Testis (tissue), 2 donors: ENCODE results near the gene SEC24D.

Experiments used
- POLR2A ChIP-seq: fragments of 450-650 bp; IDR thresholded peaks from one replicate; pipeline ENCODE4 v1.6.1; 2017; ENCODE audit warnings: antibody characterized with exemption, mild to moderate bottlenecking, moderate library complexity
- TF ChIP-seq, protein P1 (sequence below), 3 experiments: fragments of 450-650 bp in 2 of 3; fragments of 200-600 bp in 1 of 3; sonication (generic) in 1 of 3; IDR thresholded peaks; one replicate each; pipeline ENCODE4 v1.5.1; 2016 to 2019; ENCODE audit warnings: antibody characterized with exemption in 3 of 3, mild to moderate bottlenecking in 2 of 3, moderate library complexity in 1 of 3

DNA sequence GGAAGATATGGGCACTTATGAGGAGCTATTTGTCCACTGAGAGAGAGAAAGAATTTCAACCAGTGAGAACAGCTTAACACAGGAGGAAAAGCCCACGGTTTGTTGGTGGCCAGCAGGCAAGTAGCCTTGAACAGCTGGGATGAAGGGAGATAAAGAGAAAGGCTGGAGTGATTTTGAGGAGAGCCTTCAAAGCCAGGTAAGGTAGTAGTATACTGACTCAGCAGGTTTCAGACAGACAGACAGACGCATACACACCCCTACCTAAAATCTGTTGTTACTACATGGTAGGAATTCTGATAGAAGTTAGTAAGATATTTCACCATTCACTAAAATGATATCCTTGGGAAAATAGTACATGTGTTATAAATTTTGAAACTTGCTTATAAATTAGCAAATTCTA, 60.5 kb downstream of the SEC24D start:
- TF ChIP-seq, protein P1, sequence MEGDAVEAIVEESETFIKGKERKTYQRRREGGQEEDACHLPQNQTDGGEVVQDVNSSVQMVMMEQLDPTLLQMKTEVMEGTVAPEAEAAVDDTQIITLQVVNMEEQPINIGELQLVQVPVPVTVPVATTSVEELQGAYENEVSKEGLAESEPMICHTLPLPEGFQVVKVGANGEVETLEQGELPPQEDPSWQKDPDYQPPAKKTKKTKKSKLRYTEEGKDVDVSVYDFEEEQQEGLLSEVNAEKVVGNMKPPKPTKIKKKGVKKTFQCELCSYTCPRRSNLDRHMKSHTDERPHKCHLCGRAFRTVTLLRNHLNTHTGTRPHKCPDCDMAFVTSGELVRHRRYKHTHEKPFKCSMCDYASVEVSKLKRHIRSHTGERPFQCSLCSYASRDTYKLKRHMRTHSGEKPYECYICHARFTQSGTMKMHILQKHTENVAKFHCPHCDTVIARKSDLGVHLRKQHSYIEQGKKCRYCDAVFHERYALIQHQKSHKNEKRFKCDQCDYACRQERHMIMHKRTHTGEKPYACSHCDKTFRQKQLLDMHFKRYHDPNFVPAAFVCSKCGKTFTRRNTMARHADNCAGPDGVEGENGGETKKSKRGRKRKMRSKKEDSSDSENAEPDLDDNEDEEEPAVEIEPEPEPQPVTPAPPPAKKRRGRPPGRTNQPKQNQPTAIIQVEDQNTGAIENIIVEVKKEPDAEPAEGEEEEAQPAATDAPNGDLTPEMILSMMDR (IDR thresholded peaks at IDR 0.05), result no peak
- no peak for TF ChIP-seq POLR2A
